HG02798 (cell line): ENCODE measurements around the gene RMRP.
A peak's percentile ranks its signal among the peaks of the same experiment; 100 is the strongest.
"Not testable (repeated sequence)": the region's sequence is repeated elsewhere in the genome, so short reads cannot be mapped to it uniquely, and the experiment has no call there.

Experiments used
- ATAC-seq: cut with Tn5 transposase; IDR thresholded peaks from one replicate; pipeline ENCODE4 v1.9.1; 2021; ENCODE audit warnings: mild to moderate bottlenecking; ENCODE audit not compliant: unreplicated experiment, poor library complexity

The RMRP gene

GRCh38 chr9:35649431-35650340 lies 8.1 kb downstream of the RMRP start:
- no peak for ATAC-seq

DNA sequence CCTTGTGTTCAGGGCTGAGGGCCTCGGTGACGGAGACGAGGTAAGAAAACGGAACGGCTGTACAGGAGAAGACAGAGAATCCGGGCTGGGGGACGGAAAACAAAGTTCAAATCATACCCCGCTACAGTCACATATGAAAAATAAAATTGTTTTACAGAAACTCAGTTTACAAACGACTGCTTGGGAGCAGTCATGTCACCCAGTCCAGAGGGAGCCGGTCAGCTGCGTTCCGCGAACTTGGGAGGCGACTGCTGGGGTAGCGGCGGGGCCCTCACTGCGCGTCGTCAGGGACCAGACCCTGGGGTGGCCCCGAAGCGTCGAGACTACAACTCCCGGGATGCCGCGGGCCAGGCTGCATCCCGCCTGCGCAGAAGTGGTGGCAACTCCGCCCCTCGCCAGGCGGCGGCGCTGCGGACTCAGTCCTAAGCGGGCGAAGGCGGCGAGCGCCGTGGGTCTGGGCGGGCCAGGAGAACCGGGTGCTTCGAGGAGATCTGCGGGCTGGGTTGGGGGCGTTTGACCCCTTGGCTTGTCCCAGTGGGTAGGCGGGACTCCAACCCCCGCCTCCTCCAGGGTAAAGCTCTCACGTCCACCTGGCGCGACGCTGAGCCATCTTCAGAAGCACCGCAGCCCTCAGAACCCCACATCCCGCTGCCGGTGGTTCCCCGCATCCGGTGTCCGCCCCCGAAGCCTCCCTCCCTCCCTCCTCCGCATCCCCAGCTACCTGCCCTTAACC lies 11.1 kb downstream of the RMRP start:
- ATAC-seq: peak; percentile 88

DNA sequence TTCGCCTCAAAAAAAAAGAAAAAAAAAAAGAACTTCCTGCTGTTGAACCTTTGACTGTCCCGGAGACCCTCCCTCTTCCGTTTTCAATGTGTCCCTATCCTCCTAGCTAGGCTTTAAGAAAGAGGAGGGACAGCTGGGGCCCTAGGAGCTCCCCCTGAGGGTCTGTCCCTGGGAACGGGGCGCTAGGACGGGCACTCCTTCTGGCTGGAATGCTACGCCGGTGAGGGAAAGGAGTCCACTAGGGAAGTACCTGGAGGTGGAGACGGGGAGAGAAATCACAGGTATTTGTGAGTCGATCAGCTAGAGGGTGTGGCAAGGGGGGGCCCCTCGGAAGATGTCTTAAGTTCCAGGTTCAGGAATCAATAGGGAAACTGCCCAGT lies 11.7 kb downstream of the RMRP start:
- ATAC-seq: no peak

GRCh38 chr9:35645736-35646135 lies 12.1 kb downstream of the RMRP start:
- not testable (repeated sequence) for ATAC-seq

- no peak for ATAC-seq
These were observed 14.8 kb downstream of the RMRP start for GRCh38 chr9:35643046-35643445.

GRCh38 chr9:35641478-35641877 lies 16.3 kb downstream of the RMRP start:
- ATAC-seq: not testable (repeated sequence)

- ATAC-seq: not testable (repeated sequence)
These were observed 17.4 kb downstream of the RMRP start for GRCh38 chr9:35640431-35640830.

- no peak for ATAC-seq
These were observed 18.2 kb downstream of the RMRP start for GRCh38 chr9:35639631-35640030.

GRCh38 chr9:35639225-35639624 lies 18.6 kb downstream of the RMRP start:
- not testable (repeated sequence) for ATAC-seq

GRCh38 chr9:35638751-35639150 lies 19.1 kb downstream of the RMRP start:
- not testable (repeated sequence) for ATAC-seq

- not testable (repeated sequence) for ATAC-seq
These were observed 20.3 kb downstream of the RMRP start for GRCh38 chr9:35637427-35637955.

GRCh38 chr9:35636877-35637246 lies 21.0 kb downstream of the RMRP start:
- not testable (repeated sequence) for ATAC-seq

DNA sequence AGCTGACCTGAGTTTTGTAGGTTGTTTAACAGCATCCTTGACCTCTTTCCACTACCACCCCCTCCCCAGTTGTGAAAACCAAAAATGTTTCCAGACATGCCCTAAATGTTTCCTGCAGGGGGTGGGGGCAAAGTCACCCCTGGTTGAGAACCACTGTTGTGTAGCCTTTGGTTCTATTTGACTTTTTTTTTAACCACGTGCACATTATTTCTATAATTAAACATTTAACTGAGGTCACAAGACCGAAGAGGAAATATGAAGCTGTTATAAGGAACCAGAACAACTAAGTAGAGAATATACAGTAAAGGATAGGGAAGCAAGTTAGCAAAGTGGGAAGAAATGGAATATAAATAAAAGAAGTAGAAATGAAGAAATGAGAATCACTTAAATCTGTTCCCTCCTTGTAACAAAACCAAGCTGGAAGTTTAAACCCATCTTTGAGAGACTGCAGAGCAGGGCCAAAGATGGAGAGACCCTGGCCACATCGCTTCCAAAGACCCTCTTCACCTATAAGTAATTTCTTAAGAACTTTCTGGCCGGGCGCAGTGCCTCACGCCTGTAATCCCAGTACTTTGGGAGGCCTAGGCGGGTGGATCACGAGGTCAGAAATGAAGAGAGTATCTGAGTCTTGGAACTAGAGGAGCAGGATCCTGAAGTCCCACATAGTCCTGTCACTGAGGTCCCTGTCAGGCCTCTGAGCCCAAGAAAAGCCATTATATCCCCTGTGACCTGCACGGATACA lies 21.5 kb downstream of the RMRP start:
- ATAC-seq: no peak

GRCh38 chr9:35635730-35636129 lies 22.1 kb downstream of the RMRP start:
- ATAC-seq: no peak

DNA sequence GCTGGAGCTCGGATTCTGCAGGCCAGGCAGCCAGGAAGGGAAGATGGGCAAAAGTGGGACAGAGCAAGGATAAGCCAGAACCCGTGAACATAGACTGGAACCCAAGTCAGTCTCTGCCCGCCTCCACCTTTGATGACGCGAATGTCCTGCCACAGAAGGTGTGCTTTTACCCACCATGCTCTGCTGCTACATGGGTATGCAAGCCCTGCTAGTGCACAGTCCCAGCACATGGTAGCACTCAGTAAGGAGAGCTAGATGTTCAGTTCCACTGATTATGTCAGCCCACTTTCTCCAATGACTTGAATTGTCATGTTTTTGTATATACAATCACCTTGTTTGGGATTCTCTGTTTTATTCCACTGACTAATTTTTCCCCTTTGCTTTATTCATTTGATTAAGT lies 28.2 kb downstream of the RMRP start:
- no peak for ATAC-seq

DNA sequence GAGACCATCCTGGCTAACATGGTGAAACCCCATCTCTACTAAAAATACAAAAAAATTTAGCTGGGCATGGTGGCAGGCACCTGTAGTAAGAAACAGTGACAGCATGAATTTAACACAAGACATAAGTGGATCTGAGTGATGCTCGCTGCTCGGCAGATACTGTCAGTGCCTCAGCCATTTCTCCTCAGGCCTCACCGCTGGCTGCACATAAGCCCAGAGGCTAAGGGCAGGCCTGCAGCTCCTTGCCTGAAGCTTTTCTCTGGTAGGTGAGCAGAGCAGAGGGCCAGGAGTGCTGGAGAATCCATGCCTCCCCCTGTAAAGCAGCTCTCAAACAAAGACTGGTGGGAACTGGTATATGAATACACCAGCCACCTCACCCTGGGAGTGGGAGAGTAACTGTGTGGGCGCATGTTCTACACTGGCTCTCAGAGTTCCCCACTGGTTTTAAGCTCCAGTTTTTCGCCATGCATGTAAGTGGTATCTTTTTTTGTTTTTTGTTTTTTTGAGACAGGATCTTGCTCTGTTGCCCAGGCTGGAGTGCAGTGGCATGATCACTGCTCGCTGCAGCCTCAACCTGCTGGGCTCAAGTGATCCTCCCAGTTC lies 29.3 kb downstream of the RMRP start:
- ATAC-seq: no peak

- no peak for ATAC-seq
These were observed 30.2 kb downstream of the RMRP start for GRCh38 chr9:35627575-35627974.

DNA sequence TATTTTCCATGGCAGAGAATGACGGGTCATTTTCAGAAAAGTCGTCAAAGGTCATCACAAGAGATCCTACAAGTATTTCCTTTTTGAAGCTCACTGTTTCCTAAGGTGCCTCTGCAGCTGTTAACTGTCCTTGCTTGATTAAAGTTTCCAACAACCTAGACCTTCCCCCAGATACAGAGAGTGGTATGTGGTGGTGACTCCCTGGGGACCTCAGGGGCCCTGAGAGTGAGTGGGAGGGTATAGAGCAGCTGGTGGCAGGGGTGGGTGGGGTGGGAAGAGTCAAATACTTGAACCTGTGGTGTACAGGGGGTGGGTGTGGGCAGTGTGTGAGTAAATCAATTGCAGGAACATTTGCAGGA lies 38.0 kb downstream of the RMRP start:
- ATAC-seq: peak; percentile 59

DNA sequence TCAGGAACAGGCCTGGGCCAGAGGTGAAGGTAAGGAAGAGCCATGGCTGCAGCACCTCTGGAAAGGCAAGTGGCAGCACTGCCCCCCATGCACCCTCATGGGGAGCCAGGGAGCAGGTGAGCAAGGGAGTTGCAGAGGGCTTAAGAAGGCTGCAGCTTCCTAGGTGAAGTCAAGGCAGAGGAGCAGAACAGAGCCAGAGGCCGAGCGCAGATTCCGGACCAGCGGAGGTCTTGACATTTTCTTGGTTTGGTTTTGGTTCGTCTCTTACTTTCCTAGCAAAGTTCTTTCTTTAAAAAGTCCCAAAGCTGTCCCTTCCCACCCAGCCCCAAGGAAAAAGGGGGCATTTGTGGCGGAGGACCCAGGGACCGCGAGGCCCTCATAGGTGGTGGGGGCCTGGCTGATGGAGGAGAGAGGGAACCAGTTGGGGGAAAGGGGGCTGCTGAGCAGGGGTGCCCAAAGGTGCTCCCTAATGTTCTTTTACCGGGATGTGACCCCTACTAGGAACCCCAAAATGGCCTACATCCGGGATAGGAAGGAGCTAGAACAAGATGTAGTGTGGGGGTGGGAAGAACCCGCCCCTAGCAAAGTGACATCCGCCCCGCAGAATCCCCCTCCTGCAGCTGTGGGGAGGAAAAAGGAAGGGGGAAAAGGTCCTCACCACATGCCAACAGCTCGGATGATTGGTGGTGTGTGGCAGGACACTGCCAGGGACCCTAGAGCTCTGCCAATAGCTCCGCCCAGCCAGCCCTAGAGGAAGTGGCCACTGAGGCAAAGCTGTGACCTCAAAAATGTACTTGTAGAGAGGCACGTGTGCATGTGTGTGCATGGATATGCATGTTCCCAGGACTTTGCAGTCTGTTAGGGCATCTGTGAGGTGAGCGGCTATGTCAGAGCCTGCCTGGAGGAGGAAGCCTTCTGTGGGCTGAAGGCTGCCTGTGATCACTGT lies 38.7 kb downstream of the RMRP start:
- peak; percentile 44 for ATAC-seq
